Measurements from ENCODE around the gene HEG1. TPM values are rescaled to one million over a fixed set of nuclear protein-coding genes. Genes with fewer than 3 reads are reported as not detected.

Gene HEG1
- total RNA-seq, 2 experiments from 2014 or later = 31.2 to 32.6 TPM

GRCh38 chr3:124918524-124918923 is 137.3 kb downstream of the HEG1 start:
- H3K27ac ChIP-seq (ENCODE audit: low read depth in 1 of 2, low read length in 2 of 2) = no peak overlapping the region
- H3K4me3 Mint-ChIP-seq = no peak overlapping the region
- H3K27me3 ChIP-seq (ENCODE audit: control insufficient read depth in 1 of 2, insufficient read depth in 2 of 2, low read length in 2 of 2) = no peaks in the 10 kb centered on the region
- no peak overlapping the region for H3K4me3 ChIP-seq (ENCODE audit: low read length)
- no peaks in the 10 kb centered on the region for H3K9me3 Mint-ChIP-seq
- no peaks in the 10 kb centered on the region for H3K4me1 ChIP-seq (ENCODE audit: insufficient read depth, low read length)
- no peaks in the 10 kb centered on the region for H3K9me3 ChIP-seq (ENCODE audit: control insufficient read depth in 1 of 2, insufficient read depth in 1 of 2, low read length in 2 of 2)
- TF ChIP-seq CTCF (IDR thresholded peaks at IDR 0.05) = no peak
- intact Hi-C loops (cut with DNase I, micrococcal nuclease) = no loop called here
- no peaks in the 10 kb centered on the region for H3K36me3 Mint-ChIP-seq (ENCODE audit: low read depth)
- ATAC-seq (ENCODE audit: poor library complexity) (no peak), DNase-seq (no peak)
- peaks cover 10% of the 10 kb centered on the region for H3K27me3 Mint-ChIP-seq
- H3K27ac Mint-ChIP-seq = no peak overlapping the region
- no peaks in the 10 kb centered on the region for H3K36me3 ChIP-seq (ENCODE audit: insufficient read depth, low read length)
- ChIA-PET POLR2A (no interaction called here), CTCF (no interaction called here)
- no peaks in the 10 kb centered on the region for H3K4me1 Mint-ChIP-seq (ENCODE audit: low read depth)

- TF ChIP-seq CTCF (IDR thresholded peaks at IDR 0.05) = no peak
- no peaks in the 10 kb centered on the region for H3K4me1 Mint-ChIP-seq (ENCODE audit: low read depth)
- DNase-seq = no peak
- H3K27ac Mint-ChIP-seq = no peak overlapping the region
- H3K27me3 Mint-ChIP-seq = peaks cover 10% of the 10 kb centered on the region
- Histone ChIP-seq H3K4me3 (ENCODE audit: low read length) (no peak overlapping the region), H3K9me3 (ENCODE audit: control insufficient read depth in 1 of 2, insufficient read depth in 1 of 2, low read length in 2 of 2) (no peaks in the 10 kb centered on the region), H3K27ac (ENCODE audit: low read depth in 1 of 2, low read length in 2 of 2) (no peak overlapping the region), H3K36me3 (ENCODE audit: insufficient read depth, low read length) (no peaks in the 10 kb centered on the region), H3K27me3 (ENCODE audit: control insufficient read depth in 1 of 2, insufficient read depth in 2 of 2, low read length in 2 of 2) (peaks cover 0 to 5% of the 10 kb centered on the region in 2 experiments), H3K4me1 (ENCODE audit: insufficient read depth, low read length) (no peaks in the 10 kb centered on the region)
- ChIA-PET CTCF (no interaction called here), POLR2A (no interaction called here)
- H3K36me3 Mint-ChIP-seq (ENCODE audit: low read depth) = no peaks in the 10 kb centered on the region
- H3K4me3 Mint-ChIP-seq = no peak overlapping the region
- H3K9me3 Mint-ChIP-seq = no peaks in the 10 kb centered on the region
- no peak for ATAC-seq (ENCODE audit: poor library complexity)
- intact Hi-C loops (cut with DNase I, micrococcal nuclease) = no loop called here
These were observed 138.9 kb downstream of the HEG1 start for GRCh38 chr3:124916837-124917409.

Other genes with a start within 250 kb of the HEG1 start
- under 1 TPM; 0.47 to 0.85 TPM for gene ITGB5, start 168.6 kb downstream of the HEG1 start, total RNA-seq
- gene MUC13, start 121.2 kb downstream of the HEG1 start, total RNA-seq = under 1 TPM in 1 of 2 experiments, not detected in 1; 0.47 TPM
- gene SLC12A8, start 156.8 kb upstream of the HEG1 start, total RNA-seq = under 1 TPM; 0.36 to 0.38 TPM

Data from CD4-positive, alpha-beta T cell (primary cell).